Stimulated activated CD4-positive, alpha-beta T cell treated with anti-CD3 and anti-CD28 coated beads, Interleukin-2, amount 100 ng/mL, for 4 hours (primary cell): ENCODE measurements around the gene BARD1.
"Not testable (repeated sequence)": the region's sequence is repeated elsewhere in the genome, so short reads cannot be mapped to it uniquely, and the experiment has no call there.

ENCODE experiments used
- DNase-seq: peaks from one replicate; pipeline ENCODE4 v3.0.0-alpha.2; 2020; ENCODE audit warnings: low read depth

Gene BARD1

GRCh38 chr2:214808981-214809750 is at the start of gene BARD1:
TSS of gene BARD1 (minus strand) at chr2:214809683. CDS start at chr2:214809569, 114 bp downstream.
- DNase-seq = peak; percentile 43

- no peak for DNase-seq
Observed at GRCh38 chr2:214856137-214856536, 46.7 kb upstream of the BARD1 start.

DNA sequence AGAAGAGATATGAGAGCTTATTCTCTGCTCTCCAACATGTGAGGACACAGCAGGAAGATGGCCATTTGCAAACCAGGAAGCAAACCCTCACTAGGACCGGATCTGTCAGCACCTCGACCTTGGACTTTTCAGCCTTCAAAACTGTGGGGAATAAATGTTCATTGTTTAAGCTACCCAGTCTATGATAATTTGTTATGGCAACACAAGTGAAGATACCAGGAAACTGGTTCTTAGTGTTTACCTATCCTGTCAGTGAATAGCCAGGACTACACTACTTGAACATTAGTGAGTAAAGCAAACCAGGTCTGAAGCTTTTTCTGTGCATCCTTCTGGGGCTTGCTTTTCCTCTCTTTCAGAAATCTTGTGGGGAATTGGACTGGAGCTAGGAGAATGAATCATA is 44.4 kb upstream of the BARD1 start:
- DNase-seq = no peak

DNA sequence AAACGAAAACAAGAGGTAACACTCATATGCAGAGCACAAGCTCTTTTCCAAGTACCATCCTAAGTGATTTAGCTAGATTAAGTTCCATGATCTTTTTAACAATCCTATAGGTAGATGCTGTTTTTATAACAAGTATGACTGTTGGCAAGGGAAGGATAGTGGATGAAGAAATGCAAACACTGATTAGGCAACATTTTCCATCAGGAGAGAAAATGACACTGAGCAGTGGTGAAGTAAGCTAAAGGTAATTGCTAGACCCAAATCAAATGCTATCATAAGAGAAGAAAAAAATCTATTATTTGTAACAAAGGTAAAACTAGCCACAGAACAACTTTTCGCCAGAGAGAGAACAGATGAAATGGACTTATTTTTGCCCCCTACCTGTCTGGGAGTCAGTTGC is 34.3 kb upstream of the BARD1 start:
- DNase-seq = no peak

DNA sequence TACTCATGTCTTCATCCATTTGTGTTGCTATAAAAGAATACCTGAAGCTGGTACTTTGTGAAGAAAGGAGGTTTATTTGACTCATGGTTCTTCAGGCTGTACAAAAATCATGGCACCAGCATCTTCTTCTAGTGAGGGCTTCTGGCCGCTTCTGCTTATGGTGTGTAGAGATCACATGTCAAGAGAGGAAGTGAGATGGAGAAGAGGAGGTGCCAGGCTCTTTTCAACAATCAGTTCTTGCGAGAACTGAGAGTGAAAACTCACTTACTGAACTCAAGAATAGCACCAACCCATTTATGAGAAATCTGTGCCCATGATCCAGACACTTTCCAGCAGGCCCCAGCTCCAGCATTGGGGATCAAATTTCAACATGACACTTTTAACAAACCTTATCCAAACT is 30.0 kb upstream of the BARD1 start:
- no peak for DNase-seq

DNA sequence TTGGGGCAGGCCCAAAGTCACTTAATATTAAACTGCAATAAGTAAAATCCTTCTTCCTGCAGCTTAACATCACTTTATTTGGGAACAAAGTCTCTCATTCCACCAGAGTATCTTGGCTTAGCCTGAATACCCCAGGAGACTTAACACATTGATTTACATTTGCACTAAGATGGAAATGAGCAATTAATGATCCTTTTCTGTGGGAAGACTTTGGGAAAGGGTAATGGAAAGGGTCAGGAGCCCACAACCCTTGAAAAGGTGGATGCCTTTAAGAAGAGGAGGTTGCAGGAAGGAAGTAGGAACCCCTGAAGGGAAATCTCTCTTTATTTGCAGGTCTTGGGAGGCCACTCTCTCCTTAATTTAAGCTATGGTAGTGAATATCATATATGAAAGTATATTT is 28.0 kb upstream of the BARD1 start:
- DNase-seq = no peak

DNA sequence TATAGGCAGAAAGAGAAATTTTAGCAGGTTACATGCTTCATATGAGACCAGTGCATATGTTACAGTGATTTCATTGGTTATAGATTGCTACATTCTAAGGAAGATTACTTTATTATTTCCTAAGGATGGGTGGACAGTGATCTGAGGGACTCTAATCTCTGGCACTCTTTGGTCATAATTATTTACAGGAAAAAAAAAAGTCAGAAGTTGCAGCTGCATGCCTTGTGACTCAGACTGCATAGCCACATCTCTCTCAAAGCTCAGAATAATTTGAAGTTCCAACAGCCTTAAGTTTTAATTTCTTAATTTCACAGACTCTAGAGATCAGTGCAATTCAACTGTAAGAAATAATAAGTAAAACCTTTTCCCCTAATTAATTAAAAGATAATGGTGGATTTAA is 27.1 kb upstream of the BARD1 start:
- DNase-seq = no peak

GRCh38 chr2:214830794-214831346 is 21.4 kb upstream of the BARD1 start:
- DNase-seq = no peak

GRCh38 chr2:214816008-214816533 is 6.6 kb upstream of the BARD1 start:
- no peak for DNase-seq

DNA sequence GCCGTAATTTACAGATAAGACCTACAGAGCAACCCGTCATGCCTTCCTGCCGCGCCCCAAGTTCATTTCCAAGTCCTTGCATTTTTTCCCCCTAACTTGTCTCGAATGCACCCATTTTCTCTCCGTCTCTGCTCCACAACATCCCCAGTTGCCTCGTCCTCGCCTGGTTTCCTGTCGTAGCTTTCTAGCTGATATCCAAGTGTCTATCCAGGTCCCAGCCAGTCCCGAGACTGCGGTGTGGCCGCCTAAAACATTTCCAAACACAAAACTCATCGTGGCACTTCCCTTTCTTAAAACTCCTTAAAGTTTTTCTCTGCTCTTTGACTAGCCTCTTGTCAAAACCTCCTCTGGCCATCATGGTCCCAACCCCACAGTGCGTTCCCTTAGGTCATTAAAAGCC is 1.2 kb upstream of the BARD1 start:
- no peak for DNase-seq

GRCh38 chr2:214809751-214810564 is 475 bp upstream of the BARD1 start:
- peak; percentile 96 for DNase-seq

DNA sequence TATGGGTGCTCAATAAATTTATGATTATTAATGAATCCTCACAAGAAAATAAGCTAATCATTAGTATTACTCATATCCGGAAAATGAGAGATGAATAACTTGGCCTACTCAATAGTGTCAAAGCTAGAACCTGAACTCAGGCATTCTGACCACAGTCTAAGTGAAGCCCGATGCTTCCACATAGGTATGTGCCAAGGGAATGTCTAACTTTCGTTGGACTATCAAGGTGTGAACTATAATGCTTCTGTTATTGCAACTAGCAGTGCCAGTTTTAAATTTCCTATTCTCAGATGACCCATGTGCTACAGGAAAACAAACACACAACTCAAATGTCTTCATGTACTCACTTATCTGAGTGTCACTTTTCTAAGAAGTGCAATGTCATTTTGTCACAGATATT is 1.8 kb downstream of the BARD1 start:
- DNase-seq = no peak

- DNase-seq = no peak
Observed at GRCh38 chr2:214801768-214802397, 7.6 kb downstream of the BARD1 start.

DNA sequence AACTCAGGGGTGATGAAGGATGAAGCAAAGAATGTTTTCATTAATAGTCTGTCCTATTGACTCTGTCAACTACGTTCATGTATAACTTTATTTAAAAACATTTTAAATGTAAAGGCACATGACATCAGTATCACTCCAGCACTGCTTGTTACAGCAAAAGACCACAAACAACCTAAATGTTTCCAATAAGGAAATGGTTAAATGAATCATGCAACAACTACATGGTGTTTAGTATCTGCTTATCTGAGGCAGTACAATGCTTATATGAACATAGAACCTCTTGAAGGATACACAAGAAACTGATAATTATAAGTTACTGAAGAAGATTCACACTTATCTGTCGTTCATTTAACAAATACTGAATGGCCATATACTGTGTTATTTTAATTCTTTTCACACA is 8.4 kb downstream of the BARD1 start:
- DNase-seq = no peak

GRCh38 chr2:214800180-214800579 is 9.3 kb downstream of the BARD1 start:
- DNase-seq = no peak

GRCh38 chr2:214796911-214797310 is 12.6 kb downstream of the BARD1 start:
- DNase-seq = no peak

- not testable (repeated sequence) for DNase-seq
Observed at GRCh38 chr2:214783181-214783580, 26.3 kb downstream of the BARD1 start.

DNA sequence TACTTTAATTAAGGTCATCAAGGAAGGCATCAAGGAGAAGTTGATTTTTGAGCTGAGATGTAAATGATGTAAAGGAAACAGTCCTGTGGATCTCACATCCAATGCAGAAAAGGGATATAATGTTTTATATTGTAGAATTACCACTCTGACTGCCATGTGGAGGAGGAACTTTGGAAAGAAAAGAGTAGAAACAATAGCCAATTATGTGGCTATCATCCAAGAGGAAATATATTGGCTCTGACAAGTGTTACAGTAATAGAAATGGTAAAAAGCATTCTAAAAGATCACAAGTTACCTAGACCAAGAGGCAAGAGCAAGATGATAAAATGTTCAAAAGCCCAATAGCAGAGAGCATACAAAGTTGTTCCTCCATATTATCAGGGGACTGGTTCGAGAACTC is 26.8 kb downstream of the BARD1 start:
- DNase-seq = no peak

DNA sequence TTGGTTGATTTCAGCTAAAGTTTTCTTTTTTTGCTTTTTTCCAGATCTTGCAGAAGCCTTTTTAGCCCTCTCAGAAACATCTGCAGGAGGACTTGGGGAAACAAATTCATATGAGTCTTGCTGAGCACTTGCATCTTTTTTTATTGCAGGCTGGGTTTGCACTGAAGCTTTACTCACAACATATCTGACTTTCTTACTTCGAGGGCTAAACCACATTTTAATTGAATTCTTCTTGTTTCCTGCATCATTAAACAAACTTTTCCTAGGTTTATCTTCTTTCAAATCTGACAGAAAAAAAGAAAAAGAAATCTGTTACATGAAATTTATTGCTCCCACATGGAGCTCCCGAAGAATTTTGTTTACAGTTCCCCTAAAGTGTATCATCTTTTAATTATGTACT is 28.3 kb downstream of the BARD1 start:
- no peak for DNase-seq

GRCh38 chr2:214775971-214776370 is 33.5 kb downstream of the BARD1 start:
- DNase-seq = no peak

- no peak for DNase-seq
Observed at GRCh38 chr2:214774108-214774507, 35.4 kb downstream of the BARD1 start.

DNA sequence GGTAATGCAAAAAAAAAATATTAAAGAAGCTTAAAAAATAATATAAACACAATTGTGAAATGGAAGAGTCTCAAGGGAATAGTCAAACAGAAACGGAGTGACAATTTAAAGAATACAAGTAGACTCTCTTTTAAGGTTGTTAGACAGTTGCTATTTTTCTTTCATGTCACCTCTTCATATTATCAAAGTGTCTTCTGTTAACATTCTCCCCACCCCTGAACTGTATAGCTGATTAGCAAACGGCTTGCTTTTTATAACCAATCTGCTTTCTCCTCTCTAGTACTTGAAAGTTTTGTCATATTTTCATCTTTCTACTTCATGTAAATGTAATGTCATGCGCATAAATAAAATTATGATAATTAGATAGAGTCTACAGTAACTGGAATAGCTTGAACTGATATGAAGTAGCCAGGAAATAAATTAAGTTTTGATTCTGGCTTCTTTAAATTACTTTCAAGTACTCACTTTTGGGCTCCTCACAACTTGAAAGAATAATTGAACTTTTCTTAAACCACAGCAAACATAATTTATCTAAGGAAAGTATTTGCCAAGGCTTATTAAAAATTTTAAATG is 37.0 kb downstream of the BARD1 start:
- no peak for DNase-seq
